Keratinocyte (primary cell): Measurements from ENCODE around the gene POLR2L.

Experiments used
- CTCF ChIP-seq, 3 experiments: IDR thresholded peaks in 1 of 3; conservative IDR thresholded peaks in 1 of 3; optimal IDR thresholded peaks in 1 of 3; 2 replicates in 2 of 3; 3 replicates in 1 of 3; pipeline versions ENCODE3 to v1.5.1; 2011; ENCODE audit warnings: low read length in 3 of 3, mild to moderate bottlenecking in 3 of 3, moderate library complexity in 2 of 3, control low read depth in 1 of 3, inconsistent platforms in 1 of 3; ENCODE audit not compliant: insufficient read depth in 2 of 3; ENCODE audit errors: extremely low read depth in 1 of 3
- EZH2 ChIP-seq: IDR thresholded peaks from one replicate; pipeline ENCODE4 v1.6.1; 2012; ENCODE audit warnings: inconsistent platforms, mild to moderate bottlenecking, low read length, moderate library complexity

- no peak for TF ChIP-seq CTCF (optimal IDR thresholded peaks at IDR 0.05 in 1 of 3, IDR thresholded peaks at IDR 0.05 in 1 of 3, conservative IDR thresholded peaks at IDR 0.05 in 1 of 3; ENCODE audit: extremely low read depth in 1 of 3, insufficient read depth in 2 of 3, low read length in 3 of 3)
- no peak for TF ChIP-seq EZH2
Measured at GRCh38 chr11:842370-843002, at the start of gene POLR2L, which contains the start of gene TSPAN4.
